Loucy (cell line): ENCODE data around the gene RALGAPB.

Experiments
- H2AFZ ChIP-seq: fragments of 200-600 bp; sonication (generic); 2 replicates; pipeline ENCODE4 v1.6.0; 2016; ENCODE audit warnings: antibody characterized with exemption, mild to moderate bottlenecking, low read length, moderate library complexity
- H3F3A ChIP-seq: fragments of 200-600 bp; 2 replicates; pipeline ENCODE4 v1.6.0; 2016; ENCODE audit warnings: antibody characterized with exemption, low read depth, mild to moderate bottlenecking
- H3K27me3 ChIP-seq: fragments of 200-600 bp; sonication (generic); 2 replicates; pipeline ENCODE4 v1.6.1; 2014; ENCODE audit warnings: low read length, mild to moderate bottlenecking; ENCODE audit not compliant: insufficient read depth, poor library complexity, severe bottlenecking
- H3K36me3 ChIP-seq: fragments of 200-600 bp; sonication (generic); 2 replicates; pipeline ENCODE4 v1.6.1; 2016; ENCODE audit warnings: low read length; ENCODE audit not compliant: insufficient read depth
- H3K4me1 ChIP-seq: fragments of 200-600 bp; sonication (generic); 2 replicates; pipeline ENCODE4 v1.5.1; 2014; ENCODE audit warnings: low read length, mild to moderate bottlenecking; ENCODE audit not compliant: insufficient read depth, poor library complexity, severe bottlenecking
- H3K4me2 ChIP-seq: fragments of 200-600 bp; sonication (generic); 2 replicates; pipeline ENCODE4 v1.6.0; 2014; ENCODE audit warnings: antibody characterized with exemption, low read length, low read depth, mild to moderate bottlenecking; ENCODE audit not compliant: poor library complexity, severe bottlenecking
- H3K4me3 ChIP-seq: fragments of 200-600 bp; sonication (generic); 2 replicates; pipeline ENCODE4 v1.5.1; 2014; ENCODE audit warnings: low read length, mild to moderate bottlenecking, mixed read lengths; ENCODE audit not compliant: poor library complexity, severe bottlenecking
- H3K79me2 ChIP-seq: fragments of 200-600 bp; sonication (generic); 2 replicates; pipeline ENCODE4 v1.6.1; 2014; ENCODE audit warnings: low read length; ENCODE audit not compliant: insufficient read depth
- H3K9ac ChIP-seq: fragments of 200-600 bp; sonication (generic); 2 replicates; pipeline ENCODE4 v1.6.0; 2014; ENCODE audit warnings: mild to moderate bottlenecking, low read depth, low read length, moderate library complexity; ENCODE audit not compliant: poor library complexity, severe bottlenecking
- H3K9me2 ChIP-seq: fragments of 200-600 bp; sonication (generic); replicated peaks from 2 replicates; pipeline ENCODE4 v1.6.1; 2016; ENCODE audit warnings: low read depth, low read length, mixed read lengths
- H3K9me3 ChIP-seq: fragments of 200-600 bp; sonication (generic); 2 replicates; pipeline ENCODE4 v1.6.1; 2014; ENCODE audit warnings: mild to moderate bottlenecking, antibody characterized with exemption, low read length, low read depth; ENCODE audit not compliant: insufficient read depth
- H4K20me1 ChIP-seq: fragments of 200-600 bp; sonication (generic); 2 replicates; pipeline ENCODE4 v1.6.0; 2014; ENCODE audit warnings: antibody characterized with exemption, low read length, mild to moderate bottlenecking; ENCODE audit not compliant: insufficient read depth, poor library complexity, severe bottlenecking
- EZH2phosphoT487 ChIP-seq: fragments of 200-600 bp; IDR thresholded peaks from 2 replicates; pipeline ENCODE4 v1.6.1; 2018; ENCODE audit warnings: antibody characterized with exemption, mild to moderate bottlenecking, moderate library complexity, borderline replicate concordance
- TF ChIP-seq, protein P1 (sequence below): fragments of 200-600 bp; sonication (generic); conservative IDR thresholded peaks from 2 replicates; pipeline ENCODE4 v1.5.1; 2014; ENCODE audit warnings: mild to moderate bottlenecking, antibody characterized with exemption, low read length

The RALGAPB gene

DNA sequence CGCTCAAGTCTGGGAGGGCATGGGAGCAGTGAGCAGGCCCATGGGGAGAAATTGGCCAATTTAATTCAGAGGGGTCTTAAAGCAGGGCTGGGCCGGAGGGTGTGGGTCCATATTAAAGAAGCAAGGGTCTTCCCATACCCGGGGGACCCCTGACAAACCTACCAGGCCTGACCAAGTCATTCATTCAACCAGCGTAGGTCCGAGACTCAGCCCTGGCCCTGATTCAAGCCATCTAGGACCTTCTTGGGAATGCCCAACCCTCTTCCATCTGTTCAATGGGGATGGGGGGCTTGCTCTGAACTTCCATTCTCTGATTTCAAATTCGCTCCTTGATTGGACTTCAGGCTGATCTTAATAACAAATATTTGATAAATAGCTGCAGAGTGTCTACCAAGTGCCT, 115.7 kb downstream of the RALGAPB start:
- H3F3A ChIP-seq = no peaks in the 10 kb centered on the region
- no peak overlapping the region for H3K4me2 ChIP-seq
- no peaks in the 10 kb centered on the region for H3K36me3 ChIP-seq
- no peak overlapping the region for H2AFZ ChIP-seq
- H3K4me1 ChIP-seq = no peaks in the 10 kb centered on the region
- no peak overlapping the region for H3K4me3 ChIP-seq
- TF ChIP-seq, protein P1, sequence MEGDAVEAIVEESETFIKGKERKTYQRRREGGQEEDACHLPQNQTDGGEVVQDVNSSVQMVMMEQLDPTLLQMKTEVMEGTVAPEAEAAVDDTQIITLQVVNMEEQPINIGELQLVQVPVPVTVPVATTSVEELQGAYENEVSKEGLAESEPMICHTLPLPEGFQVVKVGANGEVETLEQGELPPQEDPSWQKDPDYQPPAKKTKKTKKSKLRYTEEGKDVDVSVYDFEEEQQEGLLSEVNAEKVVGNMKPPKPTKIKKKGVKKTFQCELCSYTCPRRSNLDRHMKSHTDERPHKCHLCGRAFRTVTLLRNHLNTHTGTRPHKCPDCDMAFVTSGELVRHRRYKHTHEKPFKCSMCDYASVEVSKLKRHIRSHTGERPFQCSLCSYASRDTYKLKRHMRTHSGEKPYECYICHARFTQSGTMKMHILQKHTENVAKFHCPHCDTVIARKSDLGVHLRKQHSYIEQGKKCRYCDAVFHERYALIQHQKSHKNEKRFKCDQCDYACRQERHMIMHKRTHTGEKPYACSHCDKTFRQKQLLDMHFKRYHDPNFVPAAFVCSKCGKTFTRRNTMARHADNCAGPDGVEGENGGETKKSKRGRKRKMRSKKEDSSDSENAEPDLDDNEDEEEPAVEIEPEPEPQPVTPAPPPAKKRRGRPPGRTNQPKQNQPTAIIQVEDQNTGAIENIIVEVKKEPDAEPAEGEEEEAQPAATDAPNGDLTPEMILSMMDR = no peak
- no peak for TF ChIP-seq EZH2phosphoT487
- no peaks in the 10 kb centered on the region for H3K9me3 ChIP-seq
- no peaks in the 10 kb centered on the region for H3K79me2 ChIP-seq
- no peak overlapping the region for H3K9ac ChIP-seq
- no peaks in the 10 kb centered on the region for H3K27me3 ChIP-seq
- H3K9me2 ChIP-seq = no peaks in the 10 kb centered on the region
- no peaks in the 10 kb centered on the region for H4K20me1 ChIP-seq

DNA sequence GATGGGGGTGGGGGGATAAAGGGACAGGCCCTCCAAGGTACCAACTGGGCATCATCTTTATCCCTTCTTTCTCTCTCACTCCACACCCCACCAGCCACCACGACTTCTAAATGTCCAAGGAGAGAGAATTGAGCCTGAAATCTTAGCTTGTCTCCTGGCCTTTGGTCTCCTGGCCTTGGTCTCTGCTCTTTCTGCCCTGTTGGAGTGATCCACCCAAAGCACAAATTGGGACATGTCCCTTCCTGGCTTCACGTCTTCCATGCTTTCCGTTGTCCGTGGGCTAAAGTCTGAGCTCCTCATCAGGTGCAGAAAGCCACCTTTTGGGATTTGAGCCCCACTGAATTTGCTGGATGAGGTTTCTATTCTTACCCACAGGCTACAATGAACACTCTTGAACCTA, 116.7 kb downstream of the RALGAPB start:
- H3K27me3 ChIP-seq = no peaks in the 10 kb centered on the region
- no peaks in the 10 kb centered on the region for H3K9me3 ChIP-seq
- no peaks in the 10 kb centered on the region for H3K36me3 ChIP-seq
- H3K4me3 ChIP-seq = no peak overlapping the region
- no peak overlapping the region for H3K4me2 ChIP-seq
- no peaks in the 10 kb centered on the region for H3K9me2 ChIP-seq
- H2AFZ ChIP-seq = no peak overlapping the region
- no peaks in the 10 kb centered on the region for H3K79me2 ChIP-seq
- TF ChIP-seq, protein P1 = no peak
- TF ChIP-seq EZH2phosphoT487 = no peak
- H3K9ac ChIP-seq = no peak overlapping the region
- H3F3A ChIP-seq = no peaks in the 10 kb centered on the region
- no peaks in the 10 kb centered on the region for H4K20me1 ChIP-seq
- no peaks in the 10 kb centered on the region for H3K4me1 ChIP-seq

DNA sequence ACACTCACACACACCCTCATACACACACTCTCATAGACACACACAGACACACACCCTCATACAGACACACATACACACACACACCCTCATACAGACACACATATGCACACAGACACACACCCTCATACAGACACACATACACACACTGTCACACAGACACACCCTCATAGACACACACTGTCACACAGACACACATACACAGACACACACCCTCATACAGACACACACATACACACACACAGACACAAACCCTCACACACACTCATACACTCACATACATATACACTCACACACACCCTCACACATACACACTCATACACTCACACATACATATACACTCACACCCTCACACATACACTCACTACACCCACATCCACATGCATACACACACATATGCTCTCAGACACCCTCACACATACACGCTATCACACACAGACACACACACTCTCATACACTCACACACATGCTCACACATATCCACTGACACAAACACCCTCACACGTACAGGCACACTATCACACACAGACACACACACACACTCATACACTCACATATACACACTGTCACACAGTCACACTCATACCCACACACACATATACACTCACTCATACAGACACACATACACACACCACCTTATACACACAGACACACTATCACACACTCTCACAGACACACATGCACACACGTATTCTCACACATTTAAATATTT, 117.5 kb downstream of the RALGAPB start:
- Histone ChIP-seq H3K4me1 (no peaks in the 10 kb centered on the region), H2AFZ (no peak overlapping the region), H3K9me2 (no peaks in the 10 kb centered on the region)

More for the DNA sequence above, 117.5 kb downstream of the RALGAPB start:
- no peaks in the 10 kb centered on the region for H3K36me3 ChIP-seq
- H3K9me3 ChIP-seq = no peaks in the 10 kb centered on the region
- H4K20me1 ChIP-seq = no peaks in the 10 kb centered on the region
- no peak overlapping the region for H3K4me3 ChIP-seq
- no peak overlapping the region for H3K9ac ChIP-seq
- H3K4me2 ChIP-seq = no peak overlapping the region
- TF ChIP-seq, protein P1 = no peak
- TF ChIP-seq EZH2phosphoT487 = no peak
- H3K27me3 ChIP-seq = no peaks in the 10 kb centered on the region
- H3K79me2 ChIP-seq = no peaks in the 10 kb centered on the region
- no peaks in the 10 kb centered on the region for H3F3A ChIP-seq
